IMR-90 (cell line): Measurements from ENCODE around the gene PSAP. TPM values are rescaled to one million over a fixed set of nuclear protein-coding genes. Genes with fewer than 3 reads are reported as not detected.

Experiments used
- ATAC-seq: fragments of 200-7000 bp; cut with Tn5 transposase; 2 replicates; pipeline ENCODE4 v1.9.1; 2020; ENCODE audit warnings: low read depth, mild to moderate bottlenecking, moderate library complexity
- BruUV-seq: library from RNA; stranded (reverse); fragments of 400-500 nt; replicated peaks from 2 replicates; lab custom pipeline; 2021; lab: Mats Ljungman, UMichigan
- CTCF ChIA-PET: fragments of 300-600 bp; formaldehyde crosslinking; extraction: SDS; loops from one replicate; lab custom pipeline; 2021; ENCODE audit warnings: antibody characterized with exemption; lab: Yijun Ruan, JAX
- POLR2A ChIA-PET: fragments of 300-600 bp; sonication (Branson Sonifier 250); formaldehyde crosslinking; loops from one replicate; lab custom pipeline; 2022; ENCODE audit warnings: antibody characterized with exemption; ENCODE audit not compliant: unreplicated experiment; lab: Charles Lee
- DNase-seq: peaks from one replicate; pipeline ENCODE4 v3.0.0; 2013
- H2AFZ ChIP-seq: replicated peaks from 2 replicates; pipeline ENCODE3; 2013; ENCODE audit warnings: low read length, mild to moderate bottlenecking; ENCODE audit not compliant: poor library complexity
- H2AK5ac ChIP-seq: 2 replicates; pipeline ENCODE4 v1.6.1; 2013; ENCODE audit warnings: low read depth, low read length, inconsistent platforms
- H2AK9ac ChIP-seq: replicated peaks from 2 replicates; pipeline ENCODE3; 2013; ENCODE audit warnings: mild to moderate bottlenecking, low read depth, low read length, moderate library complexity; ENCODE audit not compliant: poor library complexity
- H2BK120ac ChIP-seq: 2 replicates; pipeline ENCODE4 v1.6.1; 2013; ENCODE audit warnings: low read depth, low read length, inconsistent platforms
- H2BK15ac ChIP-seq: 3 replicates; pipeline ENCODE4 v1.6.1; 2013; ENCODE audit warnings: low read depth, low read length, inconsistent platforms
- H2BK20ac ChIP-seq: 2 replicates; pipeline ENCODE4 v1.6.1; 2013; ENCODE audit warnings: low read depth, mild to moderate bottlenecking, inconsistent platforms, low read length, moderate library complexity
- H2BK5ac ChIP-seq: 2 replicates; pipeline ENCODE4 v1.6.1; 2013; ENCODE audit warnings: mild to moderate bottlenecking, low read depth, low read length, inconsistent platforms; ENCODE audit not compliant: poor library complexity, severe bottlenecking
- H3K14ac ChIP-seq: replicated peaks from 2 replicates; pipeline ENCODE4 v1.6.1; 2013; ENCODE audit warnings: low read depth, low read length, inconsistent platforms
- H3K18ac ChIP-seq: 2 replicates; pipeline ENCODE4 v1.6.1; 2013; ENCODE audit warnings: low read depth, low read length, control low read depth
- H3K23ac ChIP-seq: 2 replicates; pipeline ENCODE4 v1.6.1; 2013; ENCODE audit warnings: low read depth, low read length, inconsistent platforms
- H3K27ac ChIP-seq: 2 replicates; pipeline ENCODE4 v1.5.1; 2013; ENCODE audit warnings: mild to moderate bottlenecking, control low read depth, low read length; ENCODE audit not compliant: insufficient read depth
- H3K27me3 ChIP-seq: 2 replicates; pipeline ENCODE4 v1.6.1; 2013; ENCODE audit warnings: low read length; ENCODE audit not compliant: control insufficient read depth, insufficient read depth
- H3K36me3 ChIP-seq: 2 replicates; pipeline ENCODE4 v1.6.1; 2013; ENCODE audit warnings: low read length, mixed read lengths; ENCODE audit not compliant: control insufficient read depth, insufficient read depth
- H3K4ac ChIP-seq: 2 replicates; pipeline ENCODE4 v1.6.1; 2013; ENCODE audit warnings: low read depth, low read length, inconsistent platforms
- H3K4me1 ChIP-seq: 2 replicates; pipeline ENCODE4 v1.6.1; 2013; ENCODE audit warnings: low read length, mixed read lengths; ENCODE audit not compliant: control insufficient read depth, insufficient read depth
- H3K4me2 ChIP-seq: 2 replicates; pipeline ENCODE4 v1.6.1; 2013; ENCODE audit warnings: low read depth, mild to moderate bottlenecking, control low read depth, low read length, moderate library complexity
- H3K4me3 ChIP-seq: 2 replicates; pipeline ENCODE4 v1.5.1; 2013; ENCODE audit warnings: low read depth, mild to moderate bottlenecking, control low read depth, low read length, moderate library complexity; ENCODE audit not compliant: insufficient read depth
- H3K56ac ChIP-seq: 2 replicates; pipeline ENCODE4 v1.6.1; 2013; ENCODE audit warnings: low read length, inconsistent platforms; ENCODE audit not compliant: insufficient read depth; ENCODE audit errors: extremely low read depth
- H3K79me1 ChIP-seq, 2 experiments: 2 replicates each; pipeline ENCODE4 v1.6.1; 2013; ENCODE audit warnings: low read length in 2 of 2, inconsistent platforms in 1 of 2, low read depth in 1 of 2
- H3K9ac ChIP-seq: 2 replicates; pipeline ENCODE4 v1.6.1; 2013; ENCODE audit warnings: low read depth, low read length, control low read depth
- H3K9me1 ChIP-seq: 2 replicates; pipeline ENCODE4 v1.6.1; 2013; ENCODE audit warnings: low read length, inconsistent platforms; ENCODE audit not compliant: insufficient read depth
- H3K9me3 ChIP-seq: 2 replicates; pipeline ENCODE4 v1.6.1; 2013; ENCODE audit warnings: low read length; ENCODE audit not compliant: control insufficient read depth, insufficient read depth
- H4K20me1 ChIP-seq: 2 replicates; pipeline ENCODE4 v1.6.1; 2013; ENCODE audit warnings: low read length, inconsistent platforms; ENCODE audit not compliant: insufficient read depth
- H4K5ac ChIP-seq: 2 replicates; pipeline ENCODE4 v1.6.1; 2013; ENCODE audit warnings: mild to moderate bottlenecking, low read depth, low read length, control low read depth
- H4K8ac ChIP-seq, 2 experiments: 2 replicates each; pipeline ENCODE4 v1.6.1; 2013; ENCODE audit warnings: low read depth in 2 of 2, low read length in 2 of 2, control low read depth in 1 of 2, inconsistent platforms in 1 of 2
- H4K91ac ChIP-seq: 2 replicates; pipeline ENCODE4 v1.6.1; 2013; ENCODE audit warnings: low read depth, low read length, inconsistent platforms; ENCODE audit not compliant: insufficient read depth
- BHLHE40 ChIP-seq: fragments of 150-350 bp; IDR thresholded peaks from 2 replicates; pipeline ENCODE4 v1.6.1; 2016; ENCODE audit warnings: mild to moderate bottlenecking, low read depth, low read length
- CEBPB ChIP-seq: IDR thresholded peaks from 2 replicates; pipeline ENCODE4 v1.6.1; 2012; ENCODE audit warnings: low read depth, low read length, improper control_type of control experiment
- CHD1 ChIP-seq: IDR thresholded peaks from 2 replicates; pipeline ENCODE4 v1.6.1; 2012; ENCODE audit warnings: low read depth, low read length, improper control_type of control experiment
- CTCF ChIP-seq: conservative IDR thresholded peaks from 2 replicates; pipeline ENCODE4 v1.5.1; 2012; ENCODE audit warnings: mild to moderate bottlenecking, low read depth, low read length, improper control_type of control experiment
- FOS ChIP-seq: fragments of 150-350 bp; IDR thresholded peaks from 2 replicates; pipeline ENCODE4 v1.6.1; 2016; ENCODE audit warnings: low read depth, low read length
- MAFK ChIP-seq: IDR thresholded peaks from 2 replicates; pipeline ENCODE4 v1.6.1; 2012; ENCODE audit warnings: low read depth, low read length, improper control_type of control experiment
- MAZ ChIP-seq: IDR thresholded peaks from 2 replicates; pipeline ENCODE4 v1.6.1; 2012; ENCODE audit warnings: low read depth, mild to moderate bottlenecking, low read length, improper control_type of control experiment, moderate library complexity, borderline replicate concordance
- MXI1 ChIP-seq: IDR thresholded peaks from 2 replicates; pipeline ENCODE4 v1.6.1; 2012; ENCODE audit warnings: low read depth, mild to moderate bottlenecking, low read length, moderate library complexity, borderline replicate concordance
- NFE2L2 ChIP-seq: fragments of 150-350 bp; IDR thresholded peaks from 2 replicates; pipeline ENCODE4 v1.6.1; 2016; ENCODE audit warnings: low read depth, mild to moderate bottlenecking, low read length
- POLR2A ChIP-seq: IDR thresholded peaks from 2 replicates; pipeline ENCODE4 v1.6.1; 2012; ENCODE audit warnings: mild to moderate bottlenecking, low read depth, low read length
- RAD21 ChIP-seq: IDR thresholded peaks from 2 replicates; pipeline ENCODE4 v1.6.1; 2012; ENCODE audit warnings: low read length, improper control_type of control experiment
- RCOR1 ChIP-seq: IDR thresholded peaks from 2 replicates; pipeline ENCODE4 v1.6.1; 2012; ENCODE audit warnings: mild to moderate bottlenecking, low read length, improper control_type of control experiment; ENCODE audit not compliant: insufficient replicate concordance
- RFX5 ChIP-seq: IDR thresholded peaks from 2 replicates; pipeline ENCODE4 v1.8.0; 2012; ENCODE audit warnings: low read depth, mild to moderate bottlenecking, low read length, moderate library complexity
- SMC3 ChIP-seq: fragments of 150-350 bp; IDR thresholded peaks from 2 replicates; pipeline ENCODE4 v1.6.1; 2016; ENCODE audit warnings: low read depth, mild to moderate bottlenecking, antibody characterized with exemption, low read length, moderate library complexity
- WGBS, 2 experiments: methylation state at CpG; one replicate each; pipeline versions ENCODE4 v1.1.5 to v1.1.7; 2013; ENCODE audit warnings: missing lambda C conversion rate in 2 of 2; ENCODE audit not compliant: insufficient read length in 1 of 2; ENCODE audit errors: extremely low coverage in 2 of 2; 5-methylcytosine and 5-hydroxymethylcytosine counted together
- dilution Hi-C: fragments of 300-500 bp; cut with HindIII; formaldehyde crosslinking; loops from one replicate; pipeline ENCODE4 v1.14.3; 2018; ENCODE audit warnings: low sequenced_read_pairs; ENCODE audit not compliant: unreplicated experiment
- in situ Hi-C: fragments of 300-500 bp; cut with MboI; formaldehyde crosslinking; loops from 3 replicates; pipeline ENCODE4 v1.14.3; 2019; ENCODE audit warnings: low sequenced_read_pairs, inconsistent platforms, mixed read lengths
- intact Hi-C: fragments of 100-400 bp; cut with micrococcal nuclease; formaldehyde crosslinking; loops from 2 replicates; pipeline ENCODE4 v1.10.0; 2022
- polyA plus RNA-seq, 3 experiments: library from polyadenylated mRNA; depleted of rRNA; stranded (reverse); fragments of >200 nt; gene quantifications; 2 replicates each; pipeline ENCODE4 v1.2.3, GENCODE V29; 2012; ENCODE audit warnings: low replicate concordance in 1 of 3
- total RNA-seq: library from RNA; depleted of rRNA; stranded (reverse); fragments of >200 nt; gene quantifications from 2 replicates; pipeline ENCODE4 v1.2.3, GENCODE V29; 2012
- TF ChIP-seq, protein P1 (sequence below): fragments of 150-350 bp; IDR thresholded peaks from 2 replicates; pipeline ENCODE4 v1.6.1; 2017; ENCODE audit warnings: mild to moderate bottlenecking, antibody characterized with exemption, low read length, low read depth
- TF ChIP-seq, protein P2 (sequence below): fragments of 150-350 bp; IDR thresholded peaks from 2 replicates; pipeline ENCODE4 v1.6.1; 2016; ENCODE audit warnings: low read depth, mild to moderate bottlenecking, low read length, moderate library complexity, borderline replicate concordance

Gene PSAP
- total and polyA plus RNA-seq, 2 of the 4 experiments (the other 2 are of a cell fraction): 216 to 876 TPM

DNA sequence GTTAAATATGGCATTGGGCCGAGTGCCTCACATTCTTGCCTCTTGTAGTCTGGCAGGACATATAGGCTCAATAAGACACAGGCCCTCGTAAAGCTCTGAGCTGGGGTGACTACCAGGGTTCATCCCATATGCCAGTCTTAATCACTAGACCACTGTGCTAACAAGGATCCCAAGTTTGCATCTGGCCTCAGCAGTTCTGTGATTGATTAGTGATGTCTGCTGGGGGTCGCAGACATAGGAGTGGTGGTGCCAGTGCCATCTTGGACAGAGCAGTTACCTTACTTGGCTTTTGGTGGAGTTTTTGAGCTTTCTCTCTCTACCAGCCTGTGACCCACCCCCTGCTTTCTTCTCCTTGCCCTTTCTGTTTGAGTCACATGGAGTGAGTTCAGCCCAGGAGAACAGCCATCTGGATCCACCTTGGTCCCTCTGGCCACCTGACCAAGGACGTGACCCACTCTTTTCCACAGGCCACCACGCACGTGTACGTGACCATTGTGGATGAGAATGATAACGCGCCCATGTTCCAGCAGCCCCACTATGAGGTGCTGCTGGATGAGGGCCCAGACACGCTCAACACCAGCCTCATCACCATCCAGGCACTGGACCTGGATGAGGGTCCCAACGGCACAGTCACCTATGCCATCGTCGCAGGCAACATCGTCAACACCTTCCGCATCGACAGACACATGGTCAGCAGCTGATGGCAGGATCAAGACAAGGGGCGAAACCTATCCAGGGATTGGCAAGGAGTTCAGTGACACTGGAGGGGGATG is 73.7 kb downstream of the PSAP start:
- Histone ChIP-seq H2BK20ac (no peak overlapping the region), H3K9ac (no peak overlapping the region), H4K20me1 (no peaks in the 10 kb centered on the region), H3K23ac (no peak overlapping the region), H3K4me3 (no peak overlapping the region), H3K4me1 (peaks cover 14% of the 10 kb centered on the region), H4K8ac (no peak overlapping the region), H2AK9ac (no peak overlapping the region), H2BK15ac (no peak overlapping the region), H3K4me2 (no peak overlapping the region), H2BK120ac (no peak overlapping the region), H3K56ac (no peak overlapping the region), H3K27ac (no peak overlapping the region), H3K27me3 (peaks cover 38% of the 10 kb centered on the region), H2AK5ac (no peak overlapping the region), H3K14ac (no peak overlapping the region), H3K36me3 (no peaks in the 10 kb centered on the region), H2AFZ (peak overlapping the region; percentile 38), H3K4ac (no peak overlapping the region), H3K18ac (no peak overlapping the region), H4K91ac (no peak overlapping the region), H3K9me3 (no peaks in the 10 kb centered on the region), H4K5ac (no peak overlapping the region), H3K79me1 (peaks cover 0 to 5% of the 10 kb centered on the region in 2 experiments; a peak in 1 of 4 replicates), H2BK5ac (no peak overlapping the region), H3K9me1 (peaks cover 11% of the 10 kb centered on the region)
- WGBS, 2 experiments: 80% methylated on average over 2 of the region's 17 CpGs; no CpG with 5 or more reads in 1 of the 2 experiments
- ChIA-PET POLR2A (no interaction called here), CTCF (no interaction called here)
- intact Hi-C loops: no loop called here
- BruUV-seq: no TSS peak
- in situ Hi-C loops: no loop called here
- dilution Hi-C loops: no loop called here
- TF ChIP-seq POLR2A (no peak), NFE2L2 (no peak), MXI1 (no peak), CHD1 (no peak), BHLHE40 (no peak), MAZ (no peak), SMC3 (no peak), CEBPB (no peak), RAD21 (no peak), CTCF (no peak), RCOR1 (no peak), RFX5 (no peak), FOS (no peak), MAFK (no peak)
- TF ChIP-seq, protein P1, sequence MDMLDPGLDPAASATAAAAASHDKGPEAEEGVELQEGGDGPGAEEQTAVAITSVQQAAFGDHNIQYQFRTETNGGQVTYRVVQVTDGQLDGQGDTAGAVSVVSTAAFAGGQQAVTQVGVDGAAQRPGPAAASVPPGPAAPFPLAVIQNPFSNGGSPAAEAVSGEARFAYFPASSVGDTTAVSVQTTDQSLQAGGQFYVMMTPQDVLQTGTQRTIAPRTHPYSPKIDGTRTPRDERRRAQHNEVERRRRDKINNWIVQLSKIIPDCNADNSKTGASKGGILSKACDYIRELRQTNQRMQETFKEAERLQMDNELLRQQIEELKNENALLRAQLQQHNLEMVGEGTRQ: no peak
- TF ChIP-seq, protein P2, sequence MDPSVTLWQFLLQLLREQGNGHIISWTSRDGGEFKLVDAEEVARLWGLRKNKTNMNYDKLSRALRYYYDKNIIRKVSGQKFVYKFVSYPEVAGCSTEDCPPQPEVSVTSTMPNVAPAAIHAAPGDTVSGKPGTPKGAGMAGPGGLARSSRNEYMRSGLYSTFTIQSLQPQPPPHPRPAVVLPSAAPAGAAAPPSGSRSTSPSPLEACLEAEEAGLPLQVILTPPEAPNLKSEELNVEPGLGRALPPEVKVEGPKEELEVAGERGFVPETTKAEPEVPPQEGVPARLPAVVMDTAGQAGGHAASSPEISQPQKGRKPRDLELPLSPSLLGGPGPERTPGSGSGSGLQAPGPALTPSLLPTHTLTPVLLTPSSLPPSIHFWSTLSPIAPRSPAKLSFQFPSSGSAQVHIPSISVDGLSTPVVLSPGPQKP: no peak
- no peak for ATAC-seq
- DNase-seq: no peak
